ENCODE measurements around the gene ENPP6.
A peak's percentile ranks its signal among the peaks of the same experiment; 100 is the strongest.
"Not testable (repeated sequence)": the region's sequence is repeated elsewhere in the genome, so short reads cannot be mapped to it uniquely, and the experiment has no call there.

ENPP6 gene

GRCh38 chr4:184146951-184147350, 70.7 kb downstream of the ENPP6 start:
- DNase-seq, result no peak

- DNase-seq, result no peak
These were observed 72.1 kb downstream of the ENPP6 start for GRCh38 chr4:184145596-184145995.

GRCh38 chr4:184143770-184144564, 73.7 kb downstream of the ENPP6 start:
- DNase-seq, result no peak

GRCh38 chr4:184142121-184143000, 75.3 kb downstream of the ENPP6 start:
- DNase-seq, result peak; percentile 5

- DNase-seq, result not testable (repeated sequence)
These were observed 76.8 kb downstream of the ENPP6 start for GRCh38 chr4:184140901-184141300.

- DNase-seq, result no peak
These were observed 81.1 kb downstream of the ENPP6 start for GRCh38 chr4:184136525-184136924.

GRCh38 chr4:184126800-184127199, 90.9 kb downstream of the ENPP6 start:
- no peak for DNase-seq

GRCh38 chr4:184122631-184123408, 94.9 kb downstream of the ENPP6 start:
- DNase-seq, result no peak

- DNase-seq, result no peak
These were observed 97.0 kb downstream of the ENPP6 start for GRCh38 chr4:184120549-184121127.

GRCh38 chr4:184117662-184118199, 99.9 kb downstream of the ENPP6 start:
- DNase-seq, result no peak

- DNase-seq, result no peak
These were observed 102.3 kb downstream of the ENPP6 start for GRCh38 chr4:184115399-184115798.

- DNase-seq, result no peak
These were observed 103.2 kb downstream of the ENPP6 start for GRCh38 chr4:184114431-184114830.

- DNase-seq, result no peak
These were observed 105.6 kb downstream of the ENPP6 start for GRCh38 chr4:184112006-184112550.

- DNase-seq, result no peak
These were observed 106.3 kb downstream of the ENPP6 start for GRCh38 chr4:184111233-184111832.

- DNase-seq, result no peak
These were observed 107.0 kb downstream of the ENPP6 start for GRCh38 chr4:184110452-184111224.

GRCh38 chr4:184108006-184108501, 109.6 kb downstream of the ENPP6 start:
- DNase-seq, result no peak

GRCh38 chr4:184104419-184105101, 113.1 kb downstream of the ENPP6 start:
- no peak for DNase-seq

- no peak for DNase-seq
These were observed 114.0 kb downstream of the ENPP6 start for GRCh38 chr4:184103527-184104264.

- DNase-seq, result no peak
These were observed 114.7 kb downstream of the ENPP6 start for GRCh38 chr4:184102927-184103326.

Data from NCI-H2107 (cell line).